HG03064 (cell line): ENCODE results near the gene SMIM36.
A peak's percentile ranks its signal among the peaks of the same experiment; 100 is the strongest.
"Not testable (repeated sequence)": the region's sequence is repeated elsewhere in the genome, so short reads cannot be mapped to it uniquely, and the experiment has no call there.

Experiments
- ATAC-seq: cut with Tn5 transposase; IDR thresholded peaks from one replicate; pipeline ENCODE4 v1.9.1; 2021; ENCODE audit warnings: low read depth; ENCODE audit not compliant: unreplicated experiment

Gene SMIM36

GRCh38 chr17:55458287-55458900 lies 52.9 kb downstream of the SMIM36 start:
- no peak for ATAC-seq

- ATAC-seq: no peak
These were observed 54.7 kb downstream of the SMIM36 start for GRCh38 chr17:55456307-55457240.

GRCh38 chr17:55454906-55455474 lies 56.3 kb downstream of the SMIM36 start:
- ATAC-seq: no peak

- ATAC-seq: no peak
These were observed 57.3 kb downstream of the SMIM36 start for GRCh38 chr17:55453839-55454557.

- no peak for ATAC-seq
These were observed 59.0 kb downstream of the SMIM36 start for GRCh38 chr17:55452139-55452790.

- no peak for ATAC-seq
These were observed 59.5 kb downstream of the SMIM36 start for GRCh38 chr17:55451758-55452138.

- no peak for ATAC-seq
These were observed 60.0 kb downstream of the SMIM36 start for GRCh38 chr17:55451203-55451641.

GRCh38 chr17:55450232-55450825 lies 60.9 kb downstream of the SMIM36 start:
- ATAC-seq: no peak

- no peak for ATAC-seq
These were observed 62.6 kb downstream of the SMIM36 start for GRCh38 chr17:55448681-55449080.

- no peak for ATAC-seq
These were observed 64.6 kb downstream of the SMIM36 start for GRCh38 chr17:55446581-55447205.

GRCh38 chr17:55446004-55446403 lies 65.2 kb downstream of the SMIM36 start:
- not testable (repeated sequence) for ATAC-seq

- peak; percentile 76 for ATAC-seq
These were observed 66.5 kb downstream of the SMIM36 start for GRCh38 chr17:55444471-55445441.

GRCh38 chr17:55443904-55444303 lies 67.3 kb downstream of the SMIM36 start:
- no peak for ATAC-seq

GRCh38 chr17:55442953-55443683 lies 68.1 kb downstream of the SMIM36 start:
- no peak for ATAC-seq

- ATAC-seq: no peak
These were observed 68.8 kb downstream of the SMIM36 start for GRCh38 chr17:55442462-55442861.

GRCh38 chr17:55441544-55441943 lies 69.7 kb downstream of the SMIM36 start:
- no peak for ATAC-seq

- ATAC-seq: no peak
These were observed 70.9 kb downstream of the SMIM36 start for GRCh38 chr17:55440391-55440790.

GRCh38 chr17:55437159-55437605 lies 74.1 kb downstream of the SMIM36 start:
- peak; percentile 72 for ATAC-seq
